ENCODE results near the gene RNF213.

RNF213 gene

DNA sequence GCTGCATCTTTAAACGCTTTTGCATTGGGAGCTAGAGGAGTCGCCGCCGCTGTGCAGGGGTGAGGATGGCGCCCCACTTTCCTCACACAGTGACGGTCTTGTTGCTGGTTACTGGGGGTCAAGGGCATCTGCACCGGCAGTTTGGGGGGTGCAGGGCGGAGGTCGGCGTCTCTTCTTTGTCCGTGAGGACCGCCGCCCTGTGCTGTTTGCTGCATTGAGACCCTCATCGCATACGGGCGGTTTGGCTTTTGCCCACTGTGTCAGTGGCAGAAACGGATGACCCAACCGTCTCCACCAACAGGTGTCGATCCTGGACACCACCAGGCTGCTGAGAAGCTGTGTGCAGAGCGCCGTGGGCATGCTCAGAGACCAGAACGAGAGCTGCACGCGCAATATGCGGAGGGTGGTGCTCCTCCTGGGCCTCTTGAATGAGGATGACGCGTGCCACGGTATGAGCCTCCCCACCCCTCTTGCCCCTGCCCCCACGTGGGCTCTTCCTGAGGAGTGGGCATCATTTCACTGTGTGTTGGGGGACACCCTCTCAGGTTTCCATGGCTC, 93.1 kb downstream of the RNF213 start:
- no peak for DNase-seq

DNA sequence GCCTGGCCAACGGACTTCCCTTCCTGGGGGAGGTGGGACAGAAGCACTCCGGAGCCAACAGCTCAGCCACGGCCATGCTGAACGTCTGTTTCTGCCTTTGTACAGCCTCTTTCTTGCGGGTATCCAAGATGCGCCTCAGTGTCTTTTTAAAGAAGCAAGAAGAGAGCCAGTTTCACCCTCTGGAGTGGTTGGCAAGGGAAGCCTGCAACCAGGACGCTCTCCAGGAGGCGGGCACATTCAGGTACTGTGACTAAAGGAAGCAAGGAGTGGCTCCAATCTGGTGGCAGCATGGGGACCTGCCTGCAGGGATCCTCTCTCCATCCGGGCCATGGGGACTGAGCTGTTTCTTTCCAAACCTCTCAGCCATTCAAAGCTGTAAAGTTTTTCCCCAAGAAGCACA, 93.7 kb downstream of the RNF213 start:
- DNase-seq = no peak

GRCh38 chr17:80356231-80356856, 95.7 kb downstream of the RNF213 start:
- no peak for DNase-seq

DNA sequence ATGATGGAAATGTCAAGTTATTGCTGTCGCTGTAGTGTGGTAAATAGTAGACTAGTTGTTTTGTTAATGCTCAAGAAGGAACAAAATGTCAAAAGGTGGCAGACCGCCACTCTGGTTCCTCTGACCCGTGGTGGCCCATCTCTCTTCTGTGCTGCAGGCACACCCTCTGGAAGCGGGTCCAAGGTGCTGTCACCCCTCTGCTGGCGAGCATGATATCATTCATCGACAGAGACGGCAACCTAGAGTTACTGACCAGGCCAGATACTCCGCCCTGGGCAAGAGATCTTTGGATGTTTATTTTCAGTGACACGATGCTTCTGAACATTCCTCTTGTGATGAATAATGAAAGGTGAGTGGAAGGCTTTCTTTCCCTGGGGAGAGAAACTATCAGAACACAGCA, 97.5 kb downstream of the RNF213 start:
- DNase-seq = no peak

DNA sequence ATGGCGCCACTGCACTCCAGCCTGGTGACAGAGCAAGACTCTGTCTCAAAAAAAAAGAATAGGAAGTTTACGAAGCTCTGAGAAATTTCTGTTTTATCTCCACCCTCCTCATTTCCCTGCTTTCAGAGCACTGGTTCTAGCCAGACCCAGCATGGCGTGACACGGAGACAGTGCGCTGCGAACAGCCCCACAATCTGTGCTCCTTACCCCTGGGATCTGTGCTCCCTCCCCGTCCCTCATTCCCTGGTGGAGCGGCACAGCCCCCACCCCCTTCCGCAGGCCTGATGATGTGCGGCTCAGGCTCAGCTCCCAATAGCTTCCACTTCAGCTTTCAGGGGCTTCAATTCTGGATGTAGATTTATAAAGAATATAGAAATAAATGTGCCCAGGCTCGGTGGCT, 98.2 kb downstream of the RNF213 start:
- no peak for DNase-seq

DNA sequence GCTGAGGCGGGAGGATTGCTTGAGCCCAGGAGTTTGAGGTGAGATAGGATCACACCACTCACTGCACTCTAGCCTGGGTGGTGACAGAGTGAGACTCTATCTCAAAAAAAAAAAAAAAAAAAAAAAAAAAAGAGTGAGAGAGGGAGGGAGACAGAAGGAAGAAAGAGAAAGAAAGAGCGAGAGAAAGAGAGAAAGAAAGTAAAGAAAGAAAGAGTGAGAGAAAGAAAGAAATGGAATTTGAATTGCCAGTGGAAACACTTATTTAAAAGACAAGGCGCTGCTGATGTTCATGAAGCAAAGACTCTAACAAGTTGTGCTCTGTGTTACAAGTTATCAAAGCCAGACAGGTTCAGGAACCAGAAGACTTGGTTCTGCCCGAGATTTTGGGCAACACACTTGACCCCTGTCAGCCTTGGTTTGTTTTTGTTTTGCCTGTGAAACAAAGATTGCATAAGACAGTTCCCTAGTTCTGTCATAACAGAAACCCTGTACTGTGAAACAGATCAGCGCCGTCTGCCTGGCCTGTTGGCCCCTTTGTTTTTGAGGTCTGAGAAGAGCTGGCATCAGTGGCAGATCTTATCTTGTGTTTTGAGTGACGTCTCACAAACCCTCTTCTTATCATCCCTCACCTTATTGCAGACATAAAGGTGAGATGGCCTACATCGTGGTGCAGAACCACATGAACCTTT, 98.9 kb downstream of the RNF213 start:
- DNase-seq = no peak

DNA sequence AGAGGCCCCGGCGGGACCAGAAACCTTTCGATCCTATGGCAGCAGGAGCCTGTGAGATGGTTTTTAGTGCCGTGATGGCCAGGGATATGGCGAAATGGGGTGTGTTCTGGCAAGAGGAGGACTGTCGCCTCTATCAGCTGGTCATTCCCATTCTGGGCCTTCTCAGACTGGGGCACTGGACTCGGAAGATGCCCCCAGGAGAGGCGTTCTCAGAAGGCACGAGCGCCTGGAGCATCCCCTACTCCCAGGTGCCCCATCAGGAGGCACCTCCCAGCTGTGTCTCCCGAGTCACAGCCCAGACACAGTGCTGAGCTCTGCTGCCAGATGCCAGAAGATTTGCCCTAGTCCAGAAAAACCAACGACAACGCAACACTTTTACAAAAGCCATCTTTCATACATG, 99.7 kb downstream of the RNF213 start:
- no peak for DNase-seq

GRCh38 chr17:80361495-80362220, 101.0 kb downstream of the RNF213 start:
- DNase-seq = peak; percentile 22 to 39

- DNase-seq = no peak
Measured at GRCh38 chr17:80362428-80363119, 101.9 kb downstream of the RNF213 start.

DNA sequence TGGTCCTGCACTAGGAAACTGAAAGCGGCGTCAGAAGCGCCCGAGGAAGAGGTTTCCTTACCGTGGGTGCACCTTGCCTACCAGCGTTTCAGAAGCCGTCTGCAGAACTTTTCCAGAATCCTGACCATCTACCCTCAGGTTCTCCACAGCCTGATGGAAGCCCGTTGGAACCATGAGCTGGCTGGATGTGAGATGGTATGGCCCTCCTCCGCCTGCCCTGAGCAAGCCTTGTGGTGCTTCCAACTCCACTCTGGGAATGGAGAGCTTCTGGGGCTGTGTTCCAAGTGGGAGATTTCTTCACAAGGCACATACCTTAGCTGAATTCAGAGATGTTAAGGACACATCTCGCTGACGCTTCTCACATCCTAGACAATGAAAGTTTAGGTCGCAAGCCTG, 102.5 kb downstream of the RNF213 start:
- no peak for DNase-seq

DNA sequence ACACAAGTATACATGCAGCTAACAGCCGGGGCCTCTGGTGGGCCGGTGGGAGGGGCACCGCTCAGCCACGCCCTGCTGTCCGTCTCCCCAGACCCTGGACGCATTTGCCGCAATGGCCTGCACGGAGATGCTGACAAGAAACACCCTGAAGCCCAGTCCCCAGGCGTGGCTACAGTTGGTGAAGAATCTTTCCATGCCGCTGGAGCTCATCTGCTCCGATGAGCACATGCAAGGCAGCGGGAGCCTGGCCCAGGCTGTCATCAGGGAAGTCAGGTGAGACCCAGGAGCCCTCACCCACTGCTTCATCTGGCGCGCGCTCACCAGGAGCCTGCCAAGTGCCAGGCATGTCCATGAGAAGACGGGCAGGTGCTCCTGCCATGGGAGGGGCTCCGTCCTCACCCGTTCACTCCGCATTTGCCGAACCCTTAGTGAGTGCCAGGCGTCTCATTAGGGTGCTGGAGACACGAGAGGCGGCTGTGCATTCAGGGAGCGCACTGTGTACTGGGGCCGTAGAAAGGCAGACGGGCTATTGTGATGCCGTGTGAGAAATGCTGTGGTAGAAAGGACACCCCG, 103.0 kb downstream of the RNF213 start:
- DNase-seq = no peak

- DNase-seq = peak; percentile 56 to 61
Measured at GRCh38 chr17:80364091-80364691, 103.5 kb downstream of the RNF213 start.

DNA sequence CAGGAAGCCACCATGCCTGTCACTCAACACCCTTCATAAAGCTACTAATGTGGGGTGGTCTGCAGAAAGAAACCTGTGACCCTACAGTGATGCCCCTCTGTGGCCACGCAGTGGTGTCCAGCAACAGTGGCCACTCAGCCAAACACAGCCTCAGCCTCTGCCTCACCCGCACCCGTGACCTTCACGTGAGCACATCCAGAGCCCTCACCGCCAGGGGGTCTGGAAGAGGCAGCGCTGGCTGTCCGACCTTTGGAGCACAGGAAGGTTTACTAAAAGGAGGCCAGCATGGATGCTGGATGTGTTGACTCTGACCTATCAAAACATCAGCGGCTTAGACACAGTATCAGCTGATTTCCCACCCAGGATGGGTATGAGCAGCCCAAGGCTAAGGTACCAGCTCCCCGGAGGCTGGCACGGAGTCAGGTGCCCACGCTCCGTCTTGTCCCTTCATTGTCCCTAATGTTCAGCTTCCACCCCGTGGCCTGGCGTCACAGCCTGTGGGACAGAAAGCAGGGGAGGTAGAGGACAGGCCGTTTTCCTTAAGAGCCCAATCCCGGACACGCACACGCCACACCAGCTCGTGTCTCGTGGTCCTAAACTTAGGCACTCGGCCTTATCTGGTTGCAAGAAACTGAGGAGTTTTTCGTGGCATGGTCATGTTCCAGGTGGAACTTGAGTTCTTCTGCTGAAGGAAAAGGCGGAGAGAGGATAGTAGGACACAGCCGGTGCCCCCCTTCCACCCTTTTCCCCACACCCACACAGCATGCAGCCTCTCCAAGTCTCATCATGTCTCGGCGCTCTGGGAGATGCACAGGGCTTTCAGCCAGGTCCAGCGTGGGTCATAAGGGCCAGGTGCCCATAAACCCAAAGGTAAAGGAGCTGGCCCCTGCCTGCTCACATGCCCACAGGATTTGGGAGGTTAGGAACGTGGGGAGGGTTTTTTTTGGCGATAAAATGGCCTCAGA, 104.6 kb downstream of the RNF213 start:
- no peak for DNase-seq

DNA sequence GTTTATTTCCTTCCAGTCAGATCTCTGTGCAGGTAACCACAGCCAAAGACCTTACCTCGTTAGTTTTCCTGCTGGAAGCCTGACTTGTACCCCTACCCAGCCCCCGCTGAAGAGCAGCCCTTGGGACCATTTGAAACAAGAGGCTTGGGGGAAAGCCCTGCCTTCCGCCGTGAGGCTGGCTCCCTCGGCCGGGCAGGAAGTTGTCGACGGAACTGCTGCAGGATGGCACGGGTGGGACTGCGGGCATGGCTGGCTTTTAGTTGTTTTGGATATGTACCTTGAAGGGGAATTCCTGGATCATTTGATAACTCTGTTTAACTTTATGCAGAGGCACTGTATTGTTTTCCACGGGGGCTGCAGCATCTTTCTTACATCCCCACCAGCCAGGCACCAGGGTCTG, 105.3 kb downstream of the RNF213 start:
- DNase-seq = no peak

DNA sequence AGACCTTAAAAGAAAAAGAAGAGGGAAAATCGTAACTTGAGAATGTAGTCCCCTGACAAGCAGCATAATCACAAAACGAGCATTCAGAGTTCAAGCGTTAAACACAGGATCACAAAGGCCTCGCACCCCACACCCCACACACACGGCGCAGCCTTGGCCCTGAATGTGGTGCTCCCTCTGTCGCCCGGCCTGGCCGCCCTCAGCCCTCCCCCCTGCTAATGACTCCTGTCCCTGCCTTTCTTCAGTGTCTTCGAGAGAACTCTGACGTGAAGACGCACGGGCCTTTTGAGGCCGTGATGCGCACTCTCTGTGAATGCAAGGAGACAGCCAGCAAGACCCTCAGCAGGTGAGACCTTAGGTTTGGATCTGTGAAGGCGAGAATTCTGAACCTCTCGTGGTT, 106.9 kb downstream of the RNF213 start:
- no peak for DNase-seq

DNA sequence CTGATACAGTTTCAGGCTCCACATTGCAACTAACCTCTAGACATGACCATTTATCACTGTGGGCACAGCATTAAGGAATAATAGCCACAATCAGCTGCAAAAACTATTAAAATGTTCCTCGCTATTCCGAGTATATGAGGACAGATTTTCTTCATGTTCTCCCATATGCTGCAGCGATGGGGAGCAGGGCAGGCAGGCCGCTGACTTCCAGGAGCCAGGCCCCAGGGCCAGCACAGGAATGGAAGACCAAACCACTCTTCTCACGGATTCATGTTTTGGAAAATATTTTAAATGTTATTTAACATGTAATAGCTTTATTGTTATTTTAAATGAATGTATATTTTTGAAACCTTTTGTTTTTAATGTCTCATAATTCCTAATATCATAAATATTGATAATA, 110.5 kb downstream of the RNF213 start:
- DNase-seq = no peak

- no peak for DNase-seq
Measured at GRCh38 chr17:80372456-80372855, 111.8 kb downstream of the RNF213 start.

DNA sequence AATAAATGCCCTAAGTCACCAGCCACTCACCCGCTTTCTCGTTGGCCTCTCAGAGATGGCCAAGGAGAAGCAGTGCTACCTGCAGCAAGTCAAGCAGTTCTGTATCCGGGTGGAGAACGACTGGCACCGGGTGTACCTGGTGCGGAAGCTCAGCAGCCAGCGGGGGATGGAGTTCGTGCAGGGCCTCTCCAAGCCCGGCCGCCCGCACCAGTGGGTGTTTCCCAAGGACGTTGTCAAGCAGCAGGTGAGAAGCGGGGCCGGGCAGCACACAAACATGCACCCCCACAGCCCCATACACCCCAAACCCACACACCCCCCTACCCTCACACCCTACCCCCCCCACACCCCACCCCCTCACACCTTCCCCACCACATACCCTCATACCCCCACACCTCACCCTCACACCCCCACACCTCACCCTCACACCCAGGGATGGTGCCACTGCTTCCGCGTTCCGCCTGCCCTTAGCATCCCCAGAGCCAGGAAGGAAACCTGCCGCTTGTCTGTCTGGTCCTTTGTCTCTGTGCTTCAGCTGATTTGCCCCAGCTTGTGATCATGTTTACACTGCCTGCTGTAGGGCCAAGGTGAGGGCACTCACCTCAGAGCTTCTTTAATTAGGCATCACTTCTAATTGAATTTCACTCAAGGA, 112.4 kb downstream of the RNF213 start:
- DNase-seq = no peak

DNA sequence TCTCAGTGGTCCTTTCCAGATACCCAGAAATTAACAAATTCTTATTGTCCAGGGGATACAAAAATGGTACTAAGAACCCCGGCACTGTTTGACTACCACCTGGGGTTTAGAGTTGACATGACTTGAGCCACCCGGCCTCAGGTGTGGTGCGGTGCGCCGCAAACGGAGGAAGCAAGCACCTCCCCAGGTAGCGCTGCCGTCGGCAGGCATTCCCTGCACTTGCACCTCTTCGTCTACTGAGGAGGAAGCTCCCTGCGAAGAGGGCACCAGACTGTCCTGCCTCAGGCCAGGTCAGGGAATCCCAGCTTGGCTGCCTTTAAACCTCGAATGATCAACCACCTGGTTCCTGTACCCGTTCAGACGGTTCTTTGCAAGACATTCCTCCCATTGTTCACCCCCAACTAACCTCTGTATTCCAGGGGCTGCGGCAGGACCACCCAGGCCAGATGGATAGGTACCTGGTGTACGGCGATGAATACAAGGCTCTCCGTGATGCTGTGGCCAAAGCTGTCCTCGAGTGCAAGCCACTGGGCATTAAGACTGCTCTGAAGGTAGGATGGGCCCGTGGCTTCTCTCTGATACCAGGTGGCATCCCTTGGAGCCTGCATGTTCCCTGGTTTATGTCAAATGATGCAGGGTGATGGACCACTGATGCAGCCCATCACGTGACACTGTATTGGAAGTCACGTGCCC, 113.5 kb downstream of the RNF213 start:
- no peak for DNase-seq

Data from Kasumi-1 (cell line).